ENCODE results near the gene CENPM. TPM values are rescaled to one million over a fixed set of nuclear protein-coding genes. Genes with fewer than 3 reads are reported as not detected.

The CENPM gene
- total RNA-seq, 4 donors from 2014 or later, result not detected

DNA sequence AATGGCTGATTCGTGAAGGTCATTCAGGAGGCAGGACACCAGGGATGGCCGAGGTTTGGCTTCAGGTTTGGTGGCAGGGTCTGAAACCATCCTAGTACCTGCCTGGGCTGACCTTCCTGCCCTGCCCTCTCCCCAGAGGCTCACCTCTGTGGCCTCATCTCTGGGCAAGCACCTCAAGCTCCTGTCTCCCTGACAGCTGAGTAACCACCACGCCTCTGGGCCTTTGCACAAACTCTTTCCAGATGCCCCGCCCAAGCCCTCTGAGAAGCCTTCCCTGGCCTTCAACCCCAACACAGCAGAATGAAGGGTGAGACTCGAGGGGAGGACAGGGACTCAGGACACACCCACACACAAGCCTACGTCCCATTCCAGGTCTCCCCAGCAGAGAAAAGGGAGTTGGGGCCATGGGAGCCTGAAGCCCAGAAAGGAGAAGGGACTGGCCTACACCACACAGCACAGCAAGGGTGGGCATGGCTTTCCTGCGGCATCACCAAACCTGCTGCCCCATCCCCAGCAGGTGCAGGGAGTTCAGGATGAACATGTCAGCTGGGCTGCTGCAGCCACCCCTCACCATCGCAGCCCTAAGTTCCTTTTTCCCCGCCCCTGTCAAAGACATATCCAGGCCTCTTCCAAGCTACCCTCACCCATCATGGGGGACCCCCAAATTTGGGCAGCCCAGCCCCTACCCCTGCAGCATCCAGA, 34.5 kb downstream of the CENPM start:
- intact Hi-C loops (cut with DNase I), result no loop called here
- no peak for DNase-seq (ENCODE audit: extremely low spot score)
- Histone ChIP-seq H3K27me3 (peaks cover 30 to 90% (median 67%) of the 10 kb centered on the region in 4 donors), H3K4me1 (peaks cover 19 to 49% (median 42%) of the 10 kb centered on the region in 4 donors), H3K9me3 (no peaks in the 10 kb centered on the region), H3K27ac (replicated peaks in 1 of 4) (no peak overlapping the region), H3K4me3 (no peak overlapping the region), H3K36me3 (peaks cover 0 to 9% (median under 1%) of the 10 kb centered on the region in 4 donors)
- TF ChIP-seq, protein P1, sequence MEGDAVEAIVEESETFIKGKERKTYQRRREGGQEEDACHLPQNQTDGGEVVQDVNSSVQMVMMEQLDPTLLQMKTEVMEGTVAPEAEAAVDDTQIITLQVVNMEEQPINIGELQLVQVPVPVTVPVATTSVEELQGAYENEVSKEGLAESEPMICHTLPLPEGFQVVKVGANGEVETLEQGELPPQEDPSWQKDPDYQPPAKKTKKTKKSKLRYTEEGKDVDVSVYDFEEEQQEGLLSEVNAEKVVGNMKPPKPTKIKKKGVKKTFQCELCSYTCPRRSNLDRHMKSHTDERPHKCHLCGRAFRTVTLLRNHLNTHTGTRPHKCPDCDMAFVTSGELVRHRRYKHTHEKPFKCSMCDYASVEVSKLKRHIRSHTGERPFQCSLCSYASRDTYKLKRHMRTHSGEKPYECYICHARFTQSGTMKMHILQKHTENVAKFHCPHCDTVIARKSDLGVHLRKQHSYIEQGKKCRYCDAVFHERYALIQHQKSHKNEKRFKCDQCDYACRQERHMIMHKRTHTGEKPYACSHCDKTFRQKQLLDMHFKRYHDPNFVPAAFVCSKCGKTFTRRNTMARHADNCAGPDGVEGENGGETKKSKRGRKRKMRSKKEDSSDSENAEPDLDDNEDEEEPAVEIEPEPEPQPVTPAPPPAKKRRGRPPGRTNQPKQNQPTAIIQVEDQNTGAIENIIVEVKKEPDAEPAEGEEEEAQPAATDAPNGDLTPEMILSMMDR (IDR thresholded peaks at IDR 0.05), result no peak
- no peak for TF ChIP-seq EP300 (IDR thresholded peaks at IDR 0.05)
- TF ChIP-seq POLR2AphosphoS5 (IDR thresholded peaks at IDR 0.05), result no peak
- TF ChIP-seq POLR2A (IDR thresholded peaks at IDR 0.05; ENCODE audit: low read depth), result no peak
- WGBS, result 83% methylated on average over 7 of the region's 9 CpGs

DNA sequence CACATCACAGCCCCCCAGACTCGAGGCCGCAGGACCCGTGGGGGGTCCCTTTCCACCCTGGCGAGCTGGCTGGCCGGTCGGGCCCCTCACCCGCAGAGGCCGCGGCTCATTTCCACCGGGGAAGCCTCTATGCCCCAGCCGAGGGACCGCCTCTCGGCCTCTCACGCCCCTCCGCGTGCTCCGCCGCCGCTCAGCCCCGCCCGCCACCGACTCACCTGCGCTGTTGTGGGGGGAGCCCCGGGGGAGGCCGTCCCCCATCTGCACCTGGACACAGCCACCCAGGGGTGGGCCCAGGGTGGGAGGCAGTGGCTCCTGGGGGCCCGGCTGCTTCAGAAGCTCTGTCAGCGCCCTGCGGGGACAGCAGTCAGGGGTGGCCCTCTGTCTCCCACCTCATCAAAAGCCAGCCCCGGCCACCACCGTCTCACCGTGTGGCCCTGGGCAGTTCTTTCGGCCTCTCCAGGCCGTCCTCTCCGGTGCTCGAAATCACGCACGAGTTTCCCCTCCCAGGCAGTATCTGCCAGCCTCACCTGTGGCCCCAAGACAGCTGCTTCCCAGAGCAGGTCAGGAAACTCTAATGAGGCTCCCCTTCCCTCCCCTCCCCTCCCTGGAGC, 35.8 kb downstream of the CENPM start:
- Histone ChIP-seq H3K36me3 (peaks cover under 1 to 16% (median 14%) of the 10 kb centered on the region in 4 donors), H3K9me3 (no peaks in the 10 kb centered on the region), H3K27ac (replicated peaks in 1 of 4) (no peak overlapping the region), H3K4me3 (peak overlapping the region; percentile 43 to 56 (median 46)), H3K4me1 (peaks cover 19 to 49% (median 42%) of the 10 kb centered on the region in 4 donors), H3K27me3 (peaks cover 30 to 76% (median 57%) of the 10 kb centered on the region in 4 donors)
- TF ChIP-seq, protein P1 (IDR thresholded peaks at IDR 0.05), result no peak
- TF ChIP-seq POLR2A (IDR thresholded peaks at IDR 0.05; ENCODE audit: low read depth) (no peak), EP300 (IDR thresholded peaks at IDR 0.05) (no peak), POLR2AphosphoS5 (IDR thresholded peaks at IDR 0.05) (no peak)
- WGBS, result 19% methylated on average over 22 of the region's 37 CpGs
- DNase-seq (ENCODE audit: extremely low spot score), result no peak
- intact Hi-C loops (cut with DNase I), result no loop called here

DNA sequence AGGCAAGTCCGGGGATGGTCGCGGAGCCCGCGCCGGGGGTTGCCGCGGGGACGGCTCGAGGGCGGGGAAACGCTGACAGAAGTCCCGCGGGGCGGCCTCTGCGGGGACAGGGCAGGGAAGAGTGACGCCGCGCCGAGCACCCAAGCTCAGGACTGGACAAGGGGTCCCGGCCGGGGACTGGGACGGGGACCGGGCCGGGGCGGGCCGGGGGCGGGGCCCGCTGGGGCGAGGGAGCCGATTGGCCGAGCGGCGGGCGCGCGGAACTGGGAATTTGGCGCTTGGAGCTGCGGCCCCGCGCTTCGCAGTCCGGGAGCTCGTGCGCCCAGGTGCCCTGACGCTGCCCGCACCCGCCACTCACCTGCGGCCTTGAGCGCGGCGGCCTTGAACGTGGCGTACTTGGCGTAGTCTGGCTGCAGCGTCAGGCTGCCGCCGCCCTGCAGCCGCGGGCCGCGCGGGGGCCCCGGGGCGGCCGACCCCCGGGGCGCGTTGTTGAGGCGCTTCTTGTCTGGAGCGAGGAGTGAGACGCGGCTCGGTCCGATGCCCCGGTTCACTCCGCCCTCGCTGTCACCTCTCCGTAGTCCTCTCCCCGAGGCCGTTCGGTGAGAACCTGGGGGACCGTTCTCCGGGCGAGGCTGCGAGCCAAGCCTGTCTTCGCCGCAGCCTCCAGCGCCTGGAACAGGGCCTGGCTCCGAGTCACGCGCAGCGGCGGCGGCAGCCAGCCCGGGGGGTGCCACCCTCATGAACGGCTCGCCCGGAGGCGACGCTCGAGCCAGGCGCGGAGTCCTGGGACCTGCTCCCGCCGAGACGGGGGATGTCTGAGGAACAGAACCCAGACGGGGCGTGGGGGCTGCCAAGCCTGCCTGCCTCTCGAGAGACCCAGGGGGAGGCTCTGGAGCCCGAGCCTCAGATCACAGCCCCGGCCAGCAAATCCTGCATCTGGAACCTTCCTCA, 36.6 kb downstream of the CENPM start:
- peaks cover 18 to 44% (median 38%) of the 10 kb centered on the region in 4 donors for H3K4me1 ChIP-seq
- TF ChIP-seq, protein P1 (IDR thresholded peaks at IDR 0.05), result no peak
- peak in 1 of 2 donors; percentile 38 for TF ChIP-seq POLR2AphosphoS5 (IDR thresholded peaks at IDR 0.05)
- peaks cover 8 to 23% (median 21%) of the 10 kb centered on the region in 4 donors for H3K36me3 ChIP-seq
- H3K27ac ChIP-seq (replicated peaks in 1 of 4), result no peak overlapping the region
- 3% methylated on average over 43 of the region's 112 CpGs for WGBS
- peaks cover 25 to 68% (median 50%) of the 10 kb centered on the region in 4 donors for H3K27me3 ChIP-seq
- DNase-seq (ENCODE audit: extremely low spot score), result no peak
- peak overlapping the region; percentile 43 to 56 (median 46) for H3K4me3 ChIP-seq
- H3K9me3 ChIP-seq, result no peaks in the 10 kb centered on the region
- intact Hi-C loops (cut with DNase I), result no loop called here

DNA sequence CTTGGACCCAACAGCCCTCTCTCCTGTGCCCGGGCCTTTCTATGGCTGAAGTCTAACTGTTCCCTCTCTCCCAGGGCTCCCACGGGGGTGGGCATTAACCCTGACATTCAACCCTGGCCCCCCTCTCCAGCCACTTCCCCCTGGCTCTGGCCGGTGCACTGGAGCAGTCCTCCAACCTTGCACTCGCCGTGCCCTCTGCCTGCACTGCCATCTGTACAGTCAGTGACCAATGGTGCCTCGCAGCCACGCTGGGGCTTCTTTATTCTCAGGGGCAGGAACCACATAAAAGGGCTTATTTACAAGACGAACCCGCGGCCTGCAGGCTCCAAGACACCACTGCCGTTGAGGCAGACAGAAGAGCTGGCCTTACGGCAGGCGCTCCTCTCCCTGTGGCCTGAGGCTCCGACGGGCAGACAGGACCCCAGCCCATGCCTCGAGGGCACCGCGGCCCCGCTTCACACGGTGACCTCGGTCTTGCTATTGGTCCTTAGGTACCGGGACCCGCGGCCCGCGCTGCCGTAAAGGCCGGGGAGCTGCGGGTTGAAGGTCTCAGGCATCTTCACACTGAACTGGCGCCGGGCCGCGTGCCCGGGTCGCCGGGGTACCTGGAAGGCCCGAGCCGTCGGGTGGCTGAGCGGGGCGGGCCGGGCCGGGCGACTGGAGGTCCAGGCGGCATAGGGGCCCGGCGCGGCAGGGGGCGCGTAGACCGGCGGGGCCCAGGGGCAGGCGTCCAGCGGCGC, 37.5 kb downstream of the CENPM start:
- no peak for DNase-seq (ENCODE audit: extremely low spot score)
- peaks cover 17 to 60% (median 42%) of the 10 kb centered on the region in 4 donors for H3K27me3 ChIP-seq
- H3K4me3 ChIP-seq, result peak overlapping the region; percentile 43 to 56 (median 46)
- TF ChIP-seq POLR2AphosphoS5 (IDR thresholded peaks at IDR 0.05) (no peak), POLR2A (IDR thresholded peaks at IDR 0.05; ENCODE audit: low read depth) (no peak)
- TF ChIP-seq, protein P1 (IDR thresholded peaks at IDR 0.05), result no peak
- no peak overlapping the region for H3K27ac ChIP-seq (replicated peaks in 1 of 4)
- intact Hi-C loops (cut with DNase I), result no loop called here
- WGBS, result 63% methylated on average over 13 of the region's 55 CpGs
- peaks cover 11 to 35% (median 29%) of the 10 kb centered on the region in 4 donors for H3K4me1 ChIP-seq
- peaks cover 17 to 32% (median 29%) of the 10 kb centered on the region in 4 donors for H3K36me3 ChIP-seq
- H3K9me3 ChIP-seq, result no peaks in the 10 kb centered on the region
